CD4-positive, alpha-beta T cell treated with Interleukin-6 at 100 ng/mL for 8 hours (primary cell): ENCODE data around the gene CD99L2.

Source experiments
- DNase-seq: peaks from one replicate; pipeline ENCODE4 v3.0.0-alpha.2; 2020; ENCODE audit warnings: mixed read lengths, low spot score

The CD99L2 gene, protein sequence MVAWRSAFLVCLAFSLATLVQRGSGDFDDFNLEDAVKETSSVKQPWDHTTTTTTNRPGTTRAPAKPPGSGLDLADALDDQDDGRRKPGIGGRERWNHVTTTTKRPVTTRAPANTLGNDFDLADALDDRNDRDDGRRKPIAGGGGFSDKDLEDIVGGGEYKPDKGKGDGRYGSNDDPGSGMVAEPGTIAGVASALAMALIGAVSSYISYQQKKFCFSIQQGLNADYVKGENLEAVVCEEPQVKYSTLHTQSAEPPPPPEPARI

DNA sequence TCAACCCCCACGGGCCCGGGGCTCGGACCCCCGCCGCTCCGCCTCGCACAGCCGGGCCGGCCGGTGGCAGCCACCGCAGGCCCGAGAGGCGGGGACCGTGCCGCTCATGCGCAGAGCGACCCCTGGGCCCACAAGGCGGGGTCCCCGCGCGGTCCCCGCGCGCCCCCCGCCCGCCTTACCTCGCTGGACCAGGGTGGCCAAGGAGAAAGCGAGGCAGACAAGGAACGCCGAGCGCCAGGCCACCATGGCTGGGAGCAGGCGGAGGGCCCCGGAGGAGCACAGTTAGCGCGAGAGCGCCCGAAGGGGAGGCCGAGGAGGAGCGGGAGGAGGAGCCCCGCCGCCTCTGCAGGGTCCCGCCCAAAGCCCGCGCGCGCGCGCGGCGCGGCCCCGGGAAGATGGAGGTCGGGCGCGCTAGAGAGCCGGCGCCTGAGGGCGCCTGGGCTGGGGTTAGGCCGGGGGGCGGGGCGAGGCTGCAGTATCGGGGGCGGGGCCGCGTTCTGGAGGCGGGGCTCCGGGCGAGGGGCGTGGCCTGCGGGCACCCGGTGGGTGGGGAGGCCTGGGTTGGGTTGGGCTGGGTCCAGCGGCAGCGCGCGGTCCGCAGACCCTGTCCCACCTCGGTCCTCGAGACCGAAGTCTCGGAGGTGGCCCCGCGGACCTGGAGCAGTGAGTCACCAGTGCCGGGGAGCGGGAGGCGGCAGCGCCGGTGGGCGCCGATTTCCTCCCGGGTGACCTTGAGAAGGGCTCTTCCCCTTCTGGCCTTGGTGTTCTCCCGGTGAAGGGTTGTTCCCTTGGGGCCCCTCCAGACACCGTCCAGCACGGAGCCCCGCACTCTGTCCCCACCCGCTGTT lies at the start of gene CD99L2:
Gene CD99L2, minus strand, starts transcription at position 326 of the 848 bp plus-strand sequence. Its CDS starts 80 bp downstream, at position 246.
- DNase-seq, result peak; percentile 87

DNA sequence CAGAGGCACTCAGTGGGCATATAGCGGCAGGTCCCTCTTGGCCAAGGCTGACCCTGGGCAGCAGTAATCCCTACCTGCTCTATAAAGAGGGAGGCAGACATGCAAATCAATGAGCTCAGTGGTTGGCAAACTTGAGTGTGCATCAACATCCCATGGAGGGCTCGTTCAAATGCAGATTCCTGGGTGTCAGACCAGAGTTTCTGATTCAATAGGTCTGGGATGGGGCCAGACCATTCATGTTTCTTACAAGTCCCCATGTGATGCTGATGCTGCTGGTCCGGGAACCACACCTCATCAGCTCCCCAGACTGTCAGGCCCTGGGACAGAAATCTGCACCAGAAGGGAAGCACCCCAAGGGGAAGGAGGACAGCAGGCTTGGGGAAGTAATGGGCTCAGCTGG lies 45.8 kb upstream of the CD99L2 start:
- no peak for DNase-seq

DNA sequence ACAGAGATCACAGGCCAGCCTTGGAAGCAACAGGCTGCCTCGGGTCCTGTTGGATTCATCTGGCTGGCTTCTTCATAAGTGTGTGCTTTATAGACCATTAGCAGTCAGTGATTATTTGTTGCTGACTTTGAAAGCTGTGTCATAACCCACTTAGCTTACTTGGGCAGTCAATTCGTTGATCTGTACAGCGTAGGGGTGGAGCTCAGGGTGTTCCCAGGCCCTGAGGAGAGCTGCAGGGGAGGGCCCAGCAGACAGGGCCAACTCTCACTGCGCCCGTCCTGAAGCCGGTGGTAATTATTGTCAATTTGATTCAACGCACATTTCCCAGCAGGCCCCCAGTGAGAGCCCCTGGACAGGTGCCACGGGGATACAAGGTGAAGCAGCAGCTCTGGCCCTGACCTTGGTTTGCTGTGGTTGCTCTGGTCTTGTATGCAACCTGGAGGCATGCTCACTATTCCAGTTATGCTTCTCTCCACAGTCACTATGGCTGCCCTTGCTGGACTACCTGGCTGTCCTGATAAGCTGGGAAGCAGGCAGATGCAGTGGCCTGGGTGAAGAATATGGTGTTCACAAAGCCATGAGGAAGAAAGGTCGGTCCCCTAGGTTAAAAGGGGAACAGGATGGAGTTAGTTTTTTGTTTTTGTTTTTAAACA lies 44.6 kb upstream of the CD99L2 start:
- no peak for DNase-seq

DNA sequence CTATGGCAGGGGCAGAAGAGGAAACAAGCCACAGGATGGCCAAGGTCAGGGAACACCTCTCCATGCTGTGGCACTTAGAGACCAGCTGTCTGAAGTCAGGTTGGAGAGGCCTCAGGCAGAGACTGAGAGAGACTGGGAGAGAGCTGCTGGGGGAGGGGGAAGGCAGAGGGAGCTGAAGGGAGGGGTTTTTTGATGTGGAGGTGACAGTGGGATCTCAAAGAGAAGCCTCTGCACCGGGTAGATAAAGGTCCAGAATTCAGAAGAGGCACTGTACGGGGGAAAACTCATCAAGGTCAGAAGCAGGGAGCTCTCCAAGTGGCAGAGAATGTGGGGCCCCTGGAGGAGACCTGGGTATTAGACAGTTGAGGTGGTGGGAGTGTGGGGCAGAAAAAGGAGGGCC lies 43.1 kb upstream of the CD99L2 start:
- DNase-seq, result no peak

DNA sequence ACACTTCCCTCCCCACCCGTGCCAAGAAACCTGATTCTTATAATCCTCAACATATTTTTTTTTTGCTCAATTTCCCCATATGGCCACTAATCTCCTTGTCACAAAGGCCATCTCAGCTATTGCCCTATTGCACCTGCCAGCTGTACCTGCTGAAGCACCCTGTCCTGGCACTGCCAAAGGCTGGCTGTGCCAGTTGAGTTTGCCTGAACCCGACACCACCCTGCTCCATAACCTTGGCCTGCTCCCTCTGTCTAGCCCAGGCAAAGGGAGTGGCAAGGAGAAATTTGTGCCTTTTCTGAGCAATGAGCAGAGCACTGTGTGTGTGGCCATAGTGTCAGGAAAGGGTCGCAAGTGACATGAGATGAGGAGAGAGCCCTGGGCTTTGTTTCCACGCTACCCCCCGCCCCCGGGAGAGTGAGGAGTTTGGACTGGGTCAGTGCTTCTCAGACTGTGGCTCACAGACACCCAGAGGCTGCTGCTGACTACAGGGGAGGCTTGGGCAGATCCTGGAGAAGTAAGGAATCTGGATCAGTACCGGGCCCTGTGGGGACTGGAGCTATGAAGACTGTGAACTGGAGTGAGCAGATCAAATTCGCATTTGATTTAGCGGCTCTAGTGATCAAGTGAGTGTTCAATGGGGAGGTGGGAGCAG lies 42.5 kb upstream of the CD99L2 start:
- DNase-seq, result no peak

DNA sequence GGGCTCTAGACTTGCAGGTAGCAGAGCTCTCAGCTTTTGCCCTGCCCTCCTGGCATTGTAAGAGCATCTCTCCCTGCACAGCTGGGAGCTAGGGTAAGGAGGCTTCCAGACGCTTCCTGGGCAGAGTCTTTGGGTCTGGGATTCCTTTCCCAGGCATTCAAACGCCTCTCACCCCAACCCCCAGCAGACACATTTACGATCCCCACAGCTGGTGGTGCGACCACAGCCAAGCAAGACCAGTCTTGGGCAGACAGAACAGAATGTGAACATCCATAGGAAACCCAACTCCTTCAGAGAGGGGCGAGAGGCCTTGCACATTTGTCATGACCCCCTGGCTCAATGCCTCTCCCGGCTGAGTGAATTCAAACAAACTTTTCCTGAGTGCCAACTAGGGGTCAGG lies 38.1 kb upstream of the CD99L2 start:
- DNase-seq, result no peak

DNA sequence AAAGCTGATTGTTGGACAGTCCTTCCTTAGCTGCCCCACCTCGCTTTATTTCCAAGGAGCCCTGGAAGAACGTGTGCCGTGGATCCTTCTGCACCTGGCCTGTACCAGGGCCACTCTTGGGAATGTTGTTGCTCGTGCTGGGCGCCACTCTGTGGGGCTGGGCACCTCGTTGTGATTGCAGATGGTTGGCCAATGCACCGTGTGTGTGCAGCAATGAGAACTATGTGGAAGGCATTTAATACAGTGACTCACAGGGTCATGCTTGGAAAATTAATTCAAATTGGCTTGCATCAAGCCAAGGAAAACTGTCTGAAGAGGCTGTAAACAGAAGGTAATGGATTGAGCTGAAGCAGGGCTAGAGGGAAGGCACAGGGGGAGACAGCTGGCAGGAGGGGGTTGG lies 37.0 kb upstream of the CD99L2 start:
- DNase-seq, result no peak

DNA sequence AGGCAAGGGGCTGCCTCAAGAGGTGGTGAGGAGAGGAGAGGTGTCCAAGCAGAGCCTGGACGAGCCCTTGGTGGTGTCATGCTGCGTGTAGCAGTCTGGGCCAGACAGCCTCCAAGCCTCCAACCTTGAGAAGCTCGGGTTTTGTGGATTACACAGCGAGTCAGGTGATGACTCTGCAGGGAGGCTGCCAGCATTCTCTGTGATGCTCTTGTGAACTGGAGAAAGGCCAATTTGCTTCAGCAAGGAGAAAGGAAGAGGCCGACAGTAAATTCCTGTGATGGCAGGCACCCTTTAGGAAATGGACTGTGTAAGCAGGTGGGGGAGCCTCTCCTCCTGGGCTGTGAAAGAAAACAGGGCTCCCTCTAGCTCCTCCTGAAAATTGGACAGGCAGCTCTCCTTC lies 36.0 kb upstream of the CD99L2 start:
- no peak for DNase-seq

DNA sequence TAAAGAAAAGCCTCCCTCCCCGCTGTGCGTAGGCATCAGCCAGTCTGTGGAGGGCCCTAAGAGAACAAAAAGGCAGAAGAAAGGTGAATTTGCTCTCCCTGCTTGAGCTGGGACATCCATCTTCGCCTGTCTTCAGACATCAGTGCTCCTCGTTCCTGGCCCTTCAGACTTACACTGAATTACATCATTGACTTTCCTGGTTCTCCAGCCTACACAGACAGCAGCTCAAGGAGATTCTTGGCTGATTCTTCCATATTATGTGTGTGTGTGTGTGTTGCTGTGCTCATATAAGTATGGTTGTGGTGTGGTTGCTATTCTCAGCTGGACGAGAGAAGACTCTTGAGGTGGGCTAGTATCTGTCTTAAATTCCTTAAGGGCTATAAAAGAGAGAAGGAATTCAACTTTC lies 35.5 kb upstream of the CD99L2 start:
- no peak for DNase-seq

DNA sequence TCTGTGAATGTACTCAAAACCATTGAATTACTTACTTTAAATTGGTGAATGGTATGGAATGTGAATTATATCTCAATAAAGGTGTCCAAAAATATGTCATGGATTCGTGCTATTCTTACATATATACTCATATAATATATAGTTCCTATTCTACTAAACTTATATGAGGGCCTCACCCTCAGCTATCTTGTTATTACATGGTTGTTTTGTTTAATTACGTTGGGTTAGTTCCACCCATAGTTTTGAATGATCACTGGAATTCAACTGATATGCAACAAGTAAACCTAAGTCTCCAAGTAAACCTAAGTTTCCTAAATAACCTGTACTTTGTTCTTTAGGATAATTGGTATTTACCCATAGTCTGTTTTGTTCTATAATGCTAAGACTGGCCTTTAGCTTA lies 30.6 kb upstream of the CD99L2 start:
- no peak for DNase-seq

DNA sequence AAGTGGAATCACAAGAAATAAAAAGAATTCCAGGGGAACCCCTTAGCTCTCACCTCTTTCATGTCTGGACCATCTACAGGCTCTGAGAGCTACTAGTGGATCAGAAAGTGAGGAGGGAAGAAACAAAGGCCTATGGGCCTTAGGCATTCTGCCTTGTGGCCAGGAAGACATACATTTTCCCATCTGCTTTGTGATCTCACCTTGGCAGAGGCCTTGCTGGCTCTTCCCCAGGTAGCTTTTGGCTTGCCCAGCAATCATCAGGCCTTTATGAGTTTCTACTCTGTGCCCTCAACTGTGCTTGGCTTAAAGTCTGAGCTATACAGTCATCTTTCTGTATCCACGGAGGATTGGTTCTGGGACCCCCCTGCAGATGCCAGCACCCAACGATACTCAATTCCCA lies 28.3 kb upstream of the CD99L2 start:
- DNase-seq, result no peak

DNA sequence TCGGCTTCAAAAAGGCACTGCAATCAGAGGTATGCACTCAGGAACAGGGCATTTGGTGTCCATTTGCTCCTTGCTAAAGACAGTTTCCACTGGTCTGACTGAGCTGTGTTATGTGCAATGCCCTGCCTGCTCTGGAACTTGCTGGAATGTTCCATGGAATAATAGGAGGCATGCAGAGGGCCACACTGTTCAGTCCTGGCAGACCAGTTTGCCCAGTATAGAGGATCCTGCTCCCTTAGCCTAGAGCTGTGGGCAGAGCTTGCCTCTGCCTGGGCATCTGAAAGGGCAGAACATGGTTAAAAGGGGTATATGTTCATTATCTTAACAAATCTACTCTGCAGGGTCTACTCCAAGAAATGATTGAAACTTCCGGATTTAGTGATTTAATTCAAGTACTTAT lies 27.8 kb upstream of the CD99L2 start:
- no peak for DNase-seq

DNA sequence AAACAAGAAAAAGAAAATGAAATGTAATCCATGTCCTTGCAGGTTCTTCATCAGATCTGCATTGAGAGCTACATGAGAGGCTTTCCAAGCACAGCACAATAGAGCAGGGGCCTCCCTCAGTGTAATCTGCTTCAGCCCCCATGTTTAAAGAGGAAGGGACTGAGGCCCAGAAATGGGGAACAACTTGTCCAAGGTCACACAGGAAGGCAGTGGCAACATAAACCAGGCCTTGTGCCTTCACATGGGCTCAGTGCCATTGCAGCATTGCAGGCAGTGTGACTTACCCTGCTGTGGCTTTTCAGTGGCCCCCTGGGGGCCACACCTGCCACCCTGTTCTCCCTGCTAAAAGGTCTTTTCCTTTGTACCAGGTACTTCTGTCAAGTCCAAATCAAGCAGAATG lies 20.9 kb upstream of the CD99L2 start:
- DNase-seq, result no peak

DNA sequence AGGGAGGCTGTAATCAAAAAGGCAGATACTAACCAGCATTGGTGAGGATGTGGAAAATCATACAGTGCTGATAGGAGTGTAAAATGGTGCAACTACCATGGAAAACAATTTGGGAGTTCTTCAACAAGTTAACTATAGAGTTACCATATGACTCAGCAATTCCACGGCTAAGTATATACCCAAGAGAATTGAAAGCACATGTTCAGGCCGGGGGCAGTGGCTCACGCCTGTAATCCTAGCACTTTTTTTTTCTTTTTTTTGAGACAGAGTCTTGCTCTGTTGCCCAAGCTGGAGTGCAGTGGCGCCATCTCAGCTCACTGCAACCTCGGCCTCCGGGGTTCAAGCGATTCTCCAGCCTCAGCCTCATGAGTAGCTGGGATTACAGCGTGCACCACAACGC lies 15.0 kb upstream of the CD99L2 start:
- no peak for DNase-seq

DNA sequence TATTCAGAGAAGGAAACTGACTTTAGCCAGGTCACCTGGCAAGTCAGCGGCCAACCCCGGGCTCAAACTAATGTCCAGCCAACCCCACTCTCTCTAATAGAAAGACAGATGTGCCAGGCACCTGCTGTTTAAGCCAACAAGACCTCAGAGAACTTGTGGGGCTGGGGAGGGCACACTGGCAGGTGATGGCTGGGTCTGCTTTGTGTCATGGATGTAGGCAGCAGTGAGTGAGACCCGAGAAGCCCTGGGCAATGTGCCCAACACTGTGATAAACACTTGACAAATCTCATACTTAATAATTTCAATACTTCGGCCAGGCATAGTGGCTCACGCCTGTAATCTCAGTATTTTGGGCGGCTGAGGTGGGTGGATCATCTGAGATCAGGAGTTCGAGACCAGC lies 9.0 kb upstream of the CD99L2 start:
- no peak for DNase-seq

DNA sequence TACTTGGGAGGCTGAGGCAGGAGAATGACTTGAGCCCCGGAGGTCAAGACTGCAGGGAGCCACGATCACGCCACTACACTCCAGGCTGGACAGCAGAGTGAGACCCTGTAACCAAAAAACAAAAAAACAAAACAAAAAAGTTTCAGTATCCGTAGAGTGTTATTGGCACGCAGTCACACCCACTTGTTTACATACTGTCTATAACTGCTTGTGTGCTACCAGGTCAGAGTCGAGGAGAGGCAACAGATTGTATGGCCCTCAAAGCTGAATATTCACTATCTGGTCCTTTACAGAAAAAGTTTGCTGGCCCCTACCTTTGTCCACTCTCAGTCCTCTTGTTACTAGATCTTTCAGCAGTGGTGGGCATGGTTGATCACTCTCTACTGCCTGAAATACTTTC lies 8.2 kb upstream of the CD99L2 start:
- DNase-seq, result no peak

DNA sequence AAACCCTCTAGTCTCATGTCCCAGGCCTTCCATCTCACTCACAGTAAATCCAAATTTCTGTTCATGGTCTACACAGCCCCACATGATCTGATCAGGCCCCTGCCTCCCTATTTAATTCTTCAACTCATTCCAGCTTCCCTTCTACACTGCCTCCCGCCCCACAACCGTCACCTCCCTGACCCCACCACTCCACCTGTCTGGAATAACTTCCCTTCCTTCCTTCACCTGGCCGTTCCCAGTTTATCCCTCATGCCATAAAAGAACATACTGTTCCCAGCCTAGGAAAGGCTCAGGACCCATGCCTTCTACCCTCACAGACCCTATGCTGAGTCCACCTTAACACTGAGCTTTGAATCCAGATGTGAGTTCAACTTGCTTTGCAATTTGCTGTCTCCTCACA lies 6.8 kb upstream of the CD99L2 start:
- no peak for DNase-seq

DNA sequence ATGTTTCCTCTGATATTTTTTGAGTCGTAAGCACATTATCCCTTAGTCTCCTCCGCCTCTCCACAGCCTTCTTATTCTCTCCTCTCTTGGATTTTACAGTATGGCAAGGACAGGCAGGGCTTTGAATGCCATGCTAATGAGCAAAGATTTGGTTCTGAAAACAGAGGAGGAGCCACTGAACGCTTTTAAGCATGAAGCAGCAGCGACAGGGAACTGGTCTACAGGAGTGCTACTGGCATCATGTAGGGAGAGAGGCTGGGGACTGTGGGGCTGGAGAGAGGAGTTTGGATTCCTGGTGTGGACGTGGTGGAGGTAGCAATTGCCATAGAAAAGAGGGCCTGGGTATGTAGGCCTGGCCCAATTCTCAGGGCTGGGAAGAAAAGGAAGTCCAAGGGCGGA lies 4.6 kb upstream of the CD99L2 start:
- DNase-seq, result no peak

DNA sequence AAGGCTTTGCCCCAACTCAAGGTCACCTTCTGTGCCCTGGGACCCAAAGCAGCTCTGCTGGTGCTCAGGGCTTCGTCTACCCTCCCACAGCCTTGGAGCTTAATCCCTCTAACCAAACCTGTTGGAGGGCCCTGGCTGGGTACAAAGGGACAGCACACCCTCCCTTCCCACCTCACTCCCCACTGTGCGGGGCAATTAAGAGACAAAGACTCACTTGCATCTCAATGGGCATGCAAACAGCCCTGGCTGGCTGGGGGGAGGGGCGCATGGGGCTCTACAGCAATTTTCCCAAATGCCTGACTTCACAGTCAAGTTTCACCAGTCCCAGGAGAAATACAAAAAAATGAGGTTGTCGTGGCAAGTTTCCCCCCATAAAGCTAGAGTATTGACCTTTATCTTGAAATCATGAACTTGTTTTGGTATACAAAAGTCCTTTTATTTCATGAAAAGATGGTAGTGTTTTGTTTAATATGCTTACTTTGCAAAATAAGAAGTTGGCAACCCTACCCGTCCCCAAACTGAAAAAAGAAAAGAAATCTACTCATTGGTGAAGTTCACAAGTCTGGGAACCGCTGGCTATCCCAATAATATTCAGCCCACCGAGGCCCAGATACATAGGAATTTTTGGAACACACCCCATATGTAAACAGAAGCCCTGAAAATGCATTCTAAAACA lies 4.1 kb upstream of the CD99L2 start:
- no peak for DNase-seq

DNA sequence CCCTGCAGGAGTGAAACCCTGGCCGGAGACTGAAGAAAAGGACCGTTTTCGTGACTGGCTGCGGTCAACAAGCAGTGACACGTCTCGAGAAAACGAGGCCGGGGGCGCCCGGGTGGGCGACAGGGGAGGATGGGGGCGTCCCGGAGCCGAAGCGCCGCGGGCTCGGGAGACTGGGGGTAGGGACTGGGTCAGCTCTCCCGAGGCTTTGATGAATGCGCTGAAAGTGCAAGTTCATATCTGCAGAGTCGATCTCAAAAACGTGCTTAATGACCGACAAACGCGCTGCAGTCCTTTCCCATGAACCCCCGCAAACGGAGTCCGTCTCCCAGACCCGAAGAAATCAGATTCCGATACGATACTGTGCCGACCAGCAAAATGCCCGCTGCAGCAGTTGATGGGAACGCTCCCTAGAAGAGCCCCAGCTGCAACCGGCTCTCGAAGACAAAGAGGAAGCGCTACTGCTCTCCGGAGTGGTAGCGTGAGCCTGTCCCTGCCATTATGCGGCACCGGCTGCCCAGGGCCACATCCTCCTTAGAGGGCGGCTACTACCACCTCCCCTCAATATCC lies 806 bp upstream of the CD99L2 start:
- DNase-seq, result peak; percentile 15

DNA sequence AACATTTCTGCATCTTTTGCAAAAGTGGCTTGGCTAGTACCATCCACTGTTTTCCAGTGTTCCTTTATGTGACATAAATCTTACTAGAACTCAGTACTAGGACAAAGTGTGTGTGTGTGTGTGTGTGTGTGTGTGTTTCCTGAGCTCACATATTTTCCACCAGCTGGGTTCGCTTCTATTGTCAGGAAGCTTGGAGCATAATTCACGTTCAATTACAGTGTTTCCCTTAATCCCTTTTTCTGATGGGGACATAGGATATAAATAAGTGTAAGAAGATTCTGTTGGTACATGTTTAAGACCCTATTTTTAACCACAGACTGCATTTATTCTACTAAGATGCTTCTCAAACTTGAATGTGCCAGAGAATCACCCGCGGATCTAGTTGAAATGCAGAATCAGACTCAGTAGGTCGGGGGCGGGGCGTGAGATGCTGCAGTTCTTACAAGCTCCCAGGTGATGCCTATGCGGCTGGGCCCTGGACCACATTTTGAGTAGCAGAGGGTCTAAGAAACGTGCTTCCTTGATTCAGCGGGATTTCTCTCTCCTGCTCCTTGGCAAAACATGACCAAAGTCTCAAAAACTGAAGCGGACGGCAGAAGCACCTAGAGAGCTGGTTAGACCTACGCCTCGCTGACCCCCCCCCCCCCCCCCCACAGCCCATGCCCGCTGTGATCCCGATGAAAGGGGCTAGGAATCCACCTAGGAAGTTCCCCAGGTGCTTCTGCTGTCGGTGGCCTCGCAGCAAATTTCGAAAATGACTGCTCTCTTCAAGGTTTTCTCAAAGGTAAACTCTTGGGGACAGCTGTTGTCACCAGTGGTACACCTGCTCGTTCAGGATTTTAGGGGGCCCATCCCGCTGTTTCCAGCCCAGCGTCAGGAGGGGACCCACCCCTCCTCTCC lies 797 bp downstream of the CD99L2 start:
- peak; percentile 28 for DNase-seq
